Astrocyte of the cerebellum (primary cell): ENCODE measurements around the gene ATP1A2.

ENCODE experiments used
- DNase-seq: peaks from one replicate; pipeline ENCODE4 v3.0.0-alpha.2; 2011; ENCODE audit warnings: low read depth
- H3K4me3 ChIP-seq: 2 replicates; pipeline ENCODE4 v1.5.1; 2011; ENCODE audit warnings: mild to moderate bottlenecking, low read depth, low read length, moderate library complexity
- in situ Hi-C: cut with HindIII; loops from 2 replicates; pipeline ENCODE4 v1.10.0; 2017; ENCODE audit warnings: low sequenced_read_pairs
- TF ChIP-seq, protein P1 (sequence below): IDR thresholded peaks from 2 replicates; pipeline ENCODE4 v1.5.1; 2012; ENCODE audit warnings: low read length, low read depth, moderate library complexity, mild to moderate bottlenecking; ENCODE audit errors: missing control alignments

The ATP1A2 gene

DNA sequence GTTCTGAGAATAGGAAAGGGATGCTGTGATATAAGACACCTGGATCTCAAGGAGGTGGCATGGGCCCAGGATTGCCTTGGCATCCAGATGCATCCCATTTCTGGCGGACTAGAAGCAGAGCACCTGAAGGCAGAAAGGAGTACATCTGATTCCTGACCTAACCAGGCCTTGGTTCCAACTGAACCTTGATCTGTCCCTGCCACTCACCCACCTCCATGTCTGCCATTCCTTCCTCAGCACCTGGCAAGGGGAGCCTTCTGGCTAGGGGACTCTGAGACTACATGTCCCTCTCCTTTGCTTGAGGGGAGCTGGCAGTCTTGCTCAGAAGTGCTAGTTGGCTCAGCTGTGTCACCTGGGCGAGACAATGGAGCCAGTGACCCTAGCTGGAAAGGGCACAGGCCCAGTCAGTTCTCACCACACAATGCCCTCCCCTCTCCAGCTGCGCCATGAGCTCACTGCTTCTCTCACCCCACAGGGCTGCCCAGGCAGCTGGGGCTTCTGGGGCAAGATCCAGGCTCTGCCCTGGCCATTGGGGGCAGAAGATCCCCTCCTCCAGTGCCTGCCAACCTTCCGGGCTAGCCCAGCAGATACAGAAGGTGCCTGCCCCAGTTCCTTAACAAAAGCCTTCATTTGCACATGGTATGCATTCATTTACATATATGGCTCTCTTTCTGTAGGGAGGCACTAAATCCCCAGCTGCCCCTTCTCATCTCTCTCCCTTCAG, 20.0 kb upstream of the ATP1A2 start:
- in situ Hi-C loops: no loop called here
- H3K4me3 ChIP-seq: no peak overlapping the region
- no peak for DNase-seq
- TF ChIP-seq, protein P1, sequence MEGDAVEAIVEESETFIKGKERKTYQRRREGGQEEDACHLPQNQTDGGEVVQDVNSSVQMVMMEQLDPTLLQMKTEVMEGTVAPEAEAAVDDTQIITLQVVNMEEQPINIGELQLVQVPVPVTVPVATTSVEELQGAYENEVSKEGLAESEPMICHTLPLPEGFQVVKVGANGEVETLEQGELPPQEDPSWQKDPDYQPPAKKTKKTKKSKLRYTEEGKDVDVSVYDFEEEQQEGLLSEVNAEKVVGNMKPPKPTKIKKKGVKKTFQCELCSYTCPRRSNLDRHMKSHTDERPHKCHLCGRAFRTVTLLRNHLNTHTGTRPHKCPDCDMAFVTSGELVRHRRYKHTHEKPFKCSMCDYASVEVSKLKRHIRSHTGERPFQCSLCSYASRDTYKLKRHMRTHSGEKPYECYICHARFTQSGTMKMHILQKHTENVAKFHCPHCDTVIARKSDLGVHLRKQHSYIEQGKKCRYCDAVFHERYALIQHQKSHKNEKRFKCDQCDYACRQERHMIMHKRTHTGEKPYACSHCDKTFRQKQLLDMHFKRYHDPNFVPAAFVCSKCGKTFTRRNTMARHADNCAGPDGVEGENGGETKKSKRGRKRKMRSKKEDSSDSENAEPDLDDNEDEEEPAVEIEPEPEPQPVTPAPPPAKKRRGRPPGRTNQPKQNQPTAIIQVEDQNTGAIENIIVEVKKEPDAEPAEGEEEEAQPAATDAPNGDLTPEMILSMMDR: no peak

DNA sequence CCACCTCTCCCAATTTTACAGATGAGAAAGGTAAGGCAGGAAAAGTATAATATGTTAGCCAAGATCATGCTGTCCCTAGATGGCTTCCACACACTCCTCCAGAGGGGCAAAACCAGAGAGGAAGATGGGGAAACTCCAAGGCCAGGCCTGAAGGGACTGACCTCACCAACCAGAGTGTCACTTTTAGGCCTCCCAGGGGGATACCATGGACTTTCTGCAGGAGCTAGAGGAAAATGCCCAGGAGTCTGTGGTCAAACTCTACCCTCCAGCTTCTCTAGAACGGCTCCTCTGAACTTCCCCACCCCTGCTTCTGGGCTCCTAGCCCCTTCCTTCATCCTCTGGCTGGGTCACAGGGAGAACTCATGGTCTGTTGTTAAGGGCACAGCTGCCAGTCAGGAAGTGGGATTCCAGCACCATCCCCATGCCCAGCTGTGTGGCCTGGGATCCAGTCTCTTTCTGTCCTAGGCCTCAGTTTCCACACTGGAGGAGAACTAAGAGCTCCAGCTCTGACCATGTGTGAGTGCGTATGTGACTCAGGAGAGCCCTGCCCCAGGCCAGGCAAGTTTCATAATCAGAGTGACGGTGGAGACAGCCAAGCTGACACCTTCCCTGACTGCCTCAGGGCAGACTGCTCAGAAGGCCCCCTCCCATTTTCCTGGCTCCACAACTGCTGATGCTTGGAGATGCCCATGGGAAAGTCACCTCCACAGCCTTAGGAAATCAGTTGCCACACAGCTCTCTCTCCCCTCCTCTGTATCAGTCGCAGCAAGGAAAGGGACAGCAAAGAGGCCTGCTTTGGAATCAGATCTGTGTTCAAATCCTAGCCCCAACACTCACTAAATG, 19.1 kb upstream of the ATP1A2 start:
- no peak overlapping the region for H3K4me3 ChIP-seq
- in situ Hi-C loops: no loop called here

DNA sequence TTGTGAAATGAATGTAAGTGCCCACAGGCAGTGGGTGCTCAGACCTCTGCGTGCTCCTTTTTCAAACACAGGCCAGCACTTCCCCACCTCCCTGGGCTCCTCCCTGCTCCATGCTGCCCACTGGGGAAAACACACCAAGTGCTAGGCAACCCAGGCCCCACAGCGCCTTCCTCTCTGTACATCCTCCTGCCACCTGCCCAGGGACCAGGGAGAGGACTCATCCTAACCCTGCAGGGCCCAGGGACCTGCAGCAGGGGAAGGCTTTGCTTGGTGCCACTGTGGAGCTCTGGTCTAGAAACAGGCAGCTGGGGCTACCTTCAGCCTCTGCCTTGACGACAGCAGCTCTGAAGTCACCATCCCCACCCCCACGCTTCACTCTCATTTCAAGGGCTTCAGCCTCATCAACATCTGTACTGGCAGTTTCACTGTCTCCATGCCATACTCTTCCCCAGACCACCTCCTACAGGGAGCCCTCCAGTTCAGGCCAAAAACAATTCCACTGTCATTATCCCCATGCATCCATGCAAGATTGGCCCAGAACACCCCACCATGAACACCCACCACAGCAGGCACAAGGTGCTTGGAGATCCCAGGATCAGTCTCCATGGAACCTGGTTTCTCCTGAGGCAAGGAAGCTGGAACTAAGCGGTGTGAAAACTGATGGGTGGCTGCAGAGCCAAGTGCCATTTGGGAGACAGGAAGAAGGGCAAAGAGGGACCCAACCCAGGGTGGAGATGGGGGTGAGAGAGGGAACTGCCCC, 18.2 kb upstream of the ATP1A2 start:
- peak overlapping the region; percentile 61 for H3K4me3 ChIP-seq
- no peak for DNase-seq
- TF ChIP-seq, protein P1: no peak
- in situ Hi-C loops: no loop called here

More for the DNA sequence above, 19.1 kb upstream of the ATP1A2 start:
- TF ChIP-seq, protein P1: no peak
- no peak for DNase-seq

DNA sequence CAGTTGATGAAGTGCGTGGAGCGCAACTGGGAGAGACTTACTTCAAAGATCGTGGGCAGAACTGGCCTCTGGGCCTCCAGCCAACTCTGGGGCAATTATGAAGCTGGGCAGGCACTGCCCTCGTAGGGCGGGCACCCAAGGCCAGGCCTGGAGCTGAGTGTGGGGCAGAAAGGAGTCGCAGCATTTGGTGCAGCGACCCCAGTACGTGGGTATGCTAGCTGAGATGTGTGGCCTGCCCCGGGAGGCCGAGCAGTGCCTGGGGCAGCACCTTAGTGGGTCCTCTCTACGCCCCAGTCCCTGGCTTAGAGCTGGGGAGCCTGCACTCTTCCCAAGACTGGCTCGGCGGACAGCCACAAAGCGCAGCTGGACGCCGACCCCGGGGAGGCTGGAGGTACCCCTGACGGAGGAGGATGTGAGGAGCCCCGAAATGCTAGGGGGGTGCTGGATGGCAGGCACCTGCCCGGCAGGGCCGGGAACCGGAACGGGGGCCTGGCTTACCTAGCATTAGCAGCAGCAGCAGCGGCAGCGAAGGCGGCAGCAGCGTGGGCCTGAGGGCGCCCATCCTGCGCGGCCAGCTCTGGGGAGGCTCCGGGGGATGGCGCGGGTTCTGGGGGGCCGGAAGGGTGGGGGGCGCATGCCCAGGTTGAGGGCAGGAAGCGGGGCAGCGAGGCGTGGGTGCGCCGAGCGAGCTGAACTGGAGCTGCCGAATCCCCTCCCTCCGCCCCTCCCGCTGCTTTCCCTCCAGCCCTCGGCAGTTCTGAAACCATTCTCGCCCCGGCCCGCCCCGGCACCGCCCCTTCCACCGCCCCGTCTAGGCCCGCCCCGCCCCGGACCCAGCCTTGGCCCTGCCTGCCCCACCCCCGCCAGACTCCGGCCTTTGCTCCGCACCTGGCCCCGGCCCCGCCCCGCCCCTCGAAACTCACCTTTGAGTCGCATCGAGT, 17.4 kb upstream of the ATP1A2 start, which contains the start of gene IGSF8:
TSS of gene IGSF8 (minus strand) at position 709 of the 941 bp plus-strand sequence. CDS start at position 562, 147 bp downstream.
- H3K4me3 ChIP-seq: peak within 1 kb of the TSS; percentile 61
- in situ Hi-C loops: no loop called here
- TF ChIP-seq, protein P1: no peak
- DNase-seq: no peak

DNA sequence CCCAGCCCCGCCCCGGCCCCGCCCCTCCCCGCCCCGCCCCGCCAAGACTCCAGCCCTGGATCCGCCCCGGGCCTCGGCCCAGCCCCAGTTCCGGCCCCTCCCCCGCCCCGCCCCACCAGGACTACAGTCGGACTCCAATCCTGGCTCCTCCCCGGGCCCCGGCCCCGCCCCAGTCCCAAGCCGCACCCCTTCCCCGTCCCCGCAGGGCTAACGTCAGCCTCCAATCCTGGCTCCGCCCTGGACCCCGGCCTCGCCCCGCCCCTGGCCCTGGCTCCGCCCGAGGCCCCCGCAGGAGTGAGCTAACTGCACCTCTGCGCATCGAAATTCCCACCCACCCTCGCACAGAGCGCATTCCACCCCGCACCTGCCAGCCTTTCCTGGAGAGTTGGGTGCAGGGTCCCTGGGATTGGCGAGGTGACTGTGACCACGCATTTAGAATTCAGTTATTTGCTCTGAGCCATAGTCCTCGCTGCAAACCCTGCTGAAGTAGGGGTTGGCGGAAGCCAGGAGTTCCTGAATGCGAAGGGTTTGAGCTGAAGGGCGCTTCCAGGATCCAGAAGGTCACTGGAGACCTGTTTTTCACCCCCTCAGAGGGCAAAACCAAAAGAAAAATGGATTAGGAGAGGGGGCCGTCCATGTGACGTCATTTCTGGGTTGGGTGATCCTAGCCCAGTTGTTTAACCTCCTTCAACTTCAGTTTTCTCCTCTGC, 16.6 kb upstream of the ATP1A2 start:
- in situ Hi-C loops: no loop called here
- peak; percentile 82 for DNase-seq
- peak overlapping the region; percentile 40 for H3K4me3 ChIP-seq
- TF ChIP-seq, protein P1: no peak
